ENCODE measurements around the gene CMIP.

GRCh38 chr16:81616321-81617020 is 171.9 kb downstream of the CMIP start:
- TF ChIP-seq CTCF (IDR thresholded peaks at IDR 0.05) (no peak), EZH2 (IDR thresholded peaks at IDR 0.05) (no peak), EZH2phosphoT487 (IDR thresholded peaks at IDR 0.05) (no peak)

Measured in neural progenitor cell (in vitro differentiated cells).